ENCODE results near the gene TNKS1BP1.

Gene TNKS1BP1

DNA sequence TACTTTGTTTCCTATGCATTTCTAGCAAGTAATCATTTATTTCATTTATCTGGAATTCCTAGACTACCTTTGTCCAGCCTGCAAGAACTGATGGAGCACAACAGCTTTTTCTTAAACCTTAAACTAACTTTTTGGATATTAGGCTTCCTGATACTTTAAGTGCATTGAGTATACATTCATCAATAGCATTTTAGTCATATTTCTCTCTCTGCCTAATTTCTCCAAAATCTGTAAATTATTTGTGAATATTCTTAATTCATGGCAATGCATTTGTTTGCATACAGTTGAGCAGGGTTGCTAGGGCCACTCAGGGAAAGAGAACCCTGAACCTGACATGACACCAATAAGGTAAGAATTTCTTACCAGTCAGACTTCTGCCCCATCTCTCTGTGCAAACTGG, 58.6 kb downstream of the TNKS1BP1 start:
- no peak overlapping the region for H3K4me3 ChIP-seq (ENCODE audit: low read depth, low read length)
- TF ChIP-seq CTCF (IDR thresholded peaks at IDR 0.05; ENCODE audit: insufficient read depth, low read depth, low read length, missing control alignments) = no peak
- DNase-seq (ENCODE audit: low read depth) = no peak

GRCh38 chr11:57263351-57263750, 61.4 kb downstream of the TNKS1BP1 start:
- TF ChIP-seq CTCF (IDR thresholded peaks at IDR 0.05; ENCODE audit: insufficient read depth, low read depth, low read length, missing control alignments) = no peak
- no peak for DNase-seq (ENCODE audit: low read depth)
- H3K4me3 ChIP-seq (ENCODE audit: low read depth, low read length) = no peak overlapping the region

DNA sequence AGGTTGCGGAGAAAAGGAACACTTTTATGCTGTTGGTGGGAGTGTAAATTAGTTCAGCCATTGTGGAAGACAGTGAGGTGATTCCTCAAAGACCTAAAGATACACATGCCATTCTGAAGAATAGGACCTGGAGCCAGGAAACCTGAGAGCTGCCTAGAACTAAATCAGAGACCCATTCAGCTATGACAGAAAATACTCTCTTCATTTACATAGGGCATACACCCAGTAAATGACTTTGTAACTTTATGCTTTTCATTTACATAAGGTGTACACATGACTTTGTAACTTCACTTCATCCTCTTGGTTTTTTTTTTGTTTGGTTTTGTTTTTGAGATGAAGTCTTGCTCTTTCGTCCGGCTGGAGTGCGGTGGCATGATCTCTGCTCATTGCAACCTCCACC, 62.6 kb downstream of the TNKS1BP1 start:
- DNase-seq (ENCODE audit: low read depth) = no peak
- no peak overlapping the region for H3K4me3 ChIP-seq (ENCODE audit: low read depth, low read length)
- TF ChIP-seq CTCF (IDR thresholded peaks at IDR 0.05; ENCODE audit: insufficient read depth, low read depth, low read length, missing control alignments) = no peak

DNA sequence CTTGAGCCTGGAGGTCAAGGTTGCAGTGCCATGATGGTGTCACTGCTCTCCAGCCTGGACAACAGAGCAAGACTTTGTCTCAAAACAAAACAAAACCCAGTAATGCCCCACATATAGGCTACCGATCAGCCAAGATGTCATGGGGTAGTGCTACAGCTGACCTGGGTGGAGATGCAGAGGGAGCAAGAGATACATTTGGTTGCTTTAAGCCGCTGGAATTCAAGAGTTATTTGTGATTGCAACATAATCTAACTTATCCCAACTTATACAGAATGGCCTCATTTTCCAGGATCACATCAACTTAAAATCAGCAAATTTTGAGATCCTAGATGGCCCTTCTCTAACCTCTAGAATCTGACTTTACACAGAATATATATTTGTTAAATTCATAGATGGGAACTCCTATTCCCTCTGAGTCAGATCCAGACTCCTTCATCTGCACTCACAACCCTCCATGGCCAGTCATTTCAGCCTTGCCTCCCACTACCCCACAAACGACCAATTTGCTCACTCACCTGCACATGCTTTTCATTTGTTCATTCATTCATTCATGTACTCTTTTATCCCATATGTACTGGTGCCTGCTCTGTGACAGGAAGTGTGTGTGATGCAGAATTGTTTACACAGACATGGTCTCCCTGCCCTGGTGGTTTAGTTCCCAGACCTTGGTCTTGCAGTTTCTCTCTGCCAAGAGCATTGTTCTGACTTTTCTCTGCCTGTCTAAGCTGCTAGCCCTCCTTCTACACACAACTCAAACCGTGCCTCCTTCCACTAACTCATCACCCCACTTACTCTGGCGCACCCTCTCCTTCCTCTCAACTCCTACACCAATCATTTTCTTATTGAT, 63.6 kb downstream of the TNKS1BP1 start:
- no peak for TF ChIP-seq CTCF (IDR thresholded peaks at IDR 0.05; ENCODE audit: insufficient read depth, low read depth, low read length, missing control alignments)
- DNase-seq (ENCODE audit: low read depth) = peak; percentile 3

GRCh38 chr11:57256119-57256518, 68.6 kb downstream of the TNKS1BP1 start:
- TF ChIP-seq CTCF (IDR thresholded peaks at IDR 0.05; ENCODE audit: insufficient read depth, low read depth, low read length, missing control alignments) = no peak
- no peak for DNase-seq (ENCODE audit: low read depth)

More for the DNA sequence above, 63.6 kb downstream of the TNKS1BP1 start:
- H3K4me3 ChIP-seq (ENCODE audit: low read depth, low read length) = no peak overlapping the region

GRCh38 chr11:57255618-57256017, 69.1 kb downstream of the TNKS1BP1 start:
- TF ChIP-seq CTCF (IDR thresholded peaks at IDR 0.05; ENCODE audit: insufficient read depth, low read depth, low read length, missing control alignments) = no peak
- H3K4me3 ChIP-seq (ENCODE audit: low read depth, low read length) = no peak overlapping the region
- no peak for DNase-seq (ENCODE audit: low read depth)

More at GRCh38 chr11:57256119-57256518, 68.6 kb downstream of the TNKS1BP1 start:
- no peak overlapping the region for H3K4me3 ChIP-seq (ENCODE audit: low read depth, low read length)

DNA sequence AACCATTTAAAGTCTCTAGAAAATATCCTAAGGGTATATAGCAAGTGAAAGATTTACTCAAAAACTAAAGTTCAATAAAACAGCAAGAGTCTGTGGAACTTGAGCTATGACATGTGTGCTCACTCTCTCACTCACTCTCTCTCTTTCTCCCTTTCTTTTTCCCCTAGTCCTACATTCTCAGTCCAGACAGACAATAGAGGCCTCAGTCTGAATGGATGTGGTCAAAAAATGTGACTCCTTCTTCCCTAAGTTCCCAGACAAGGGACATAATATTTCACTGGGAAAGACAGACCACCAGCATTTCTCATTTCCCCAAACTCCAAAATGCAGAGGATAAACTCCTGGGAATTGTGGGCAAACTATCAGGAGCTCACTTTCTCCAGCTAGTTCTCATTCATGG, 70.1 kb downstream of the TNKS1BP1 start:
- TF ChIP-seq CTCF (IDR thresholded peaks at IDR 0.05; ENCODE audit: insufficient read depth, low read depth, low read length, missing control alignments) = no peak

More for the DNA sequence above, 70.1 kb downstream of the TNKS1BP1 start:
- DNase-seq (ENCODE audit: low read depth) = no peak
- H3K4me3 ChIP-seq (ENCODE audit: low read depth, low read length) = no peak overlapping the region
